ENCODE measurements around the gene MED16. TPM values are rescaled to one million over a fixed set of nuclear protein-coding genes. Genes with fewer than 3 reads are reported as not detected.
A peak's percentile ranks its signal among the peaks of the same experiment; 100 is the strongest.

MED16 gene
- total RNA-seq, 1 experiment from 2014 or later, result 83.1 TPM

DNA sequence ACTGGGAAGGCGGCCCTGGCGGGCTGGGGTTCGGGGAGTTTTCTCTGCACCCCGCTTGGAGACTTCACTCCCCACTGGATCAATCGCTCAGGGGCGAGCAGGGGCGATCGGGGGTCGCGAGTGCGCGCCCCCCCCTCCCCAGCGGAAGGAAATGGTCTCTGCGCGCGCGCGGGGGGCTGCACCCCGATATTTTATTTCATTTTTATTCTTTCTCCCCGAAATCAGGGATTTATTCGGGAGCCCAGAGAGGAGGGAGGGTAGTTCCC is 33.3 kb upstream of the MED16 start:
- Histone ChIP-seq H3K27me3 (ENCODE audit: insufficient read depth, low read length) (peaks cover 2% of the 10 kb centered on the region; the same call in 1 of the 2 replicates), H3K14ac (ENCODE audit: insufficient read depth, low read length) (0 out of 2 replicates have a peak overlapping the region, but pooled peaks have one; percentile 17), H3T11ph (ENCODE audit: low read length) (no peak overlapping the region), H2AK5ac (ENCODE audit: insufficient read length, low read length) (no peak overlapping the region), H3K9ac (ENCODE audit: extremely low read depth, insufficient read length, low read length) (no peak overlapping the region), H3K79me1 (ENCODE audit: insufficient read depth, low read depth, low read length, poor library complexity, severe bottlenecking) (no peaks in the 10 kb centered on the region), H4K91ac (ENCODE audit: insufficient read length, low read depth, low read length) (no peak overlapping the region), H2BK15ac (ENCODE audit: low read depth, low read length) (no peak overlapping the region), H3K4ac (ENCODE audit: low read depth, low read length) (no peak overlapping the region), H3K9me3 (ENCODE audit: control insufficient read depth, low read depth, low read length) (no peaks in the 10 kb centered on the region), H3K23me2 (ENCODE audit: insufficient read length, low read depth, low read length, poor library complexity, severe bottlenecking) (peaks cover 3% of the 10 kb centered on the region), H3K23ac (ENCODE audit: insufficient read length, low read depth, low read length) (no peak overlapping the region), H2BK120ac (ENCODE audit: low read depth, low read length, poor library complexity, severe bottlenecking) (no peak overlapping the region), H2BK20ac (ENCODE audit: low read depth, low read length, poor library complexity, severe bottlenecking) (no peak overlapping the region), H3K4me1 (ENCODE audit: insufficient read depth, low read length) (no peaks in the 10 kb centered on the region), H4K5ac (ENCODE audit: insufficient read length, low read depth, low read length) (no peak overlapping the region), H3K79me2 (ENCODE audit: insufficient read depth, low read length) (no peaks in the 10 kb centered on the region; the same call in 1 of the 2 replicates), H2BK5ac (ENCODE audit: insufficient read length, low read length) (no peak overlapping the region), H2BK12ac (ENCODE audit: insufficient read length, low read depth, low read length) (no peak overlapping the region), H4K8ac (replicated peaks; ENCODE audit: insufficient read length, low read depth, low read length) (no peak overlapping the region), H3K18ac (ENCODE audit: insufficient read length, low read depth, low read length) (no peak overlapping the region), H3K4me2 (ENCODE audit: insufficient read depth, insufficient read length, low read length) (peak overlapping the region; percentile 35), H4K20me1 (ENCODE audit: control insufficient read depth, insufficient read depth, insufficient read length) (no peaks in the 10 kb centered on the region), H2AFZ (ENCODE audit: low read length) (no peak overlapping the region), H3K27ac (ENCODE audit: insufficient read length, low read depth, low read length) (no peak overlapping the region), H3K56ac (ENCODE audit: insufficient read length, low read depth, low read length) (no peak overlapping the region)
- WGBS (ENCODE audit: extremely low coverage, insufficient read length, low lambda C conversion rate), result no CpG with 5 or more reads among the region's 21 CpGs
- Mint-ChIP-seq H3K27ac (no peak overlapping the region), H3K9me3 (no peaks in the 10 kb centered on the region), H3K4me3 (peak overlapping the region; percentile 78 to 81), H3K27me3 (ENCODE audit: low read depth) (peaks cover 15% of the 10 kb centered on the region), H3K36me3 (ENCODE audit: insufficient read depth in 1 of 3, low read depth in 3 of 3) (peaks cover 7 to 21% (median 19%) of the 10 kb centered on the region in 3 experiments), H3K4me1 (peaks cover 5 to 16% of the 10 kb centered on the region in 2 experiments)
- no peak for DNase-seq
- TF ChIP-seq CTCF (conservative IDR thresholded peaks at IDR 0.05), result no peak

Measured in H9 (cell line).